ENCODE results near the gene DOCK2.

DNA sequence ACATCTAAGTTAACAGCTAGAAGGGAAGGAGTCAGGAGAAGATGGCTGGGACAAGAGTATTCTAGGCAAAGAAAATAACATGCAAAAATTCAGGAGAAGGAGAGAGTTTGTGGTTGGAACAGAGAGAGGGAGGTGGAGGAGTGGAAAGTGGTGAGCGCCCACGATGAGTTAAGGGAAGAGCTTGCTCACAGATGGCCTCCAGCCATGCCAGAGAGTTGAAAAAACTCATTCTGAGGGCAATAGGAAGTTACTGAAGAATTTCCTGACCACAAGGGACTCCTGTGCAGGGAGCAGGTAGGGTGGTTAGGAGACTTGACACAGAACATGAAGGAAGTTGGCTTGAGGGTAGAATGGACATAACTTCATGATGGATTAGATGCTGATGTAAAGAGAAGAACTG lies 159.7 kb downstream of the DOCK2 start:
- no peak for TF ChIP-seq CTCF (conservative IDR thresholded peaks at IDR 0.05; ENCODE audit: low read depth, low read length)
- no peak for TF ChIP-seq EZH2 (IDR thresholded peaks at IDR 0.05; ENCODE audit: low read length, unreplicated experiment)

Measured in PC-3 (cell line).